HEK293 (cell line): Measurements from ENCODE around the gene PTGIS.

Experiments used
- CTCF ChIA-PET: fragments of 350-600 bp; formaldehyde crosslinking; extraction: SDS; loops from one replicate; lab custom pipeline; 2021; ENCODE audit warnings: antibody characterized with exemption; lab: Yijun Ruan, JAX
- POLR2A ChIA-PET: fragments of 300-600 bp; formaldehyde crosslinking; extraction: SDS; loops from one replicate; lab custom pipeline; 2020; ENCODE audit warnings: antibody characterized with exemption, inconsistent platforms; lab: Yijun Ruan, JAX
- H3K27ac ChIP-seq: fragments of 200-500 bp; sonication (Bioruptor generic); 2 replicates; pipeline ENCODE4 v1.5.1; 2014; ENCODE audit warnings: low read depth, low read length, control low read depth, inconsistent platforms; ENCODE audit errors: extremely low read depth
- H3K36me3 ChIP-seq, 2 experiments: fragments of 200-500 bp in 1 of 2; sonication (Bioruptor generic) in 1 of 2; 1 replicate in 1 of 2; 2 replicates in 1 of 2; pipeline ENCODE4 v1.5.1; 2014 to 2017; ENCODE audit warnings: inconsistent platforms in 2 of 2, low read length in 2 of 2; ENCODE audit not compliant: control insufficient read depth in 2 of 2, insufficient read depth in 1 of 2
- H3K4me1 ChIP-seq: fragments of 200-500 bp; sonication (Bioruptor generic); 2 replicates; pipeline ENCODE4 v1.5.1; 2014; ENCODE audit warnings: mild to moderate bottlenecking, low read length, inconsistent platforms; ENCODE audit not compliant: control insufficient read depth, insufficient read depth
- H3K4me3 ChIP-seq: 2 replicates; pipeline ENCODE4 v1.5.1; 2011; ENCODE audit warnings: low read depth, mild to moderate bottlenecking, control low read depth, low read length, moderate library complexity
- H3K9me3 ChIP-seq: fragments of 200-500 bp; sonication (Bioruptor generic); 2 replicates; pipeline ENCODE4 v1.5.1; 2014; ENCODE audit warnings: low read depth, low read length, inconsistent platforms; ENCODE audit not compliant: control insufficient read depth, insufficient read depth
- AEBP2 ChIP-seq: fragments of 450-650 bp; formaldehyde crosslinking; IDR thresholded peaks from 2 replicates; pipeline ENCODE4 v1.5.1; 2016; ENCODE audit warnings: missing biosample characterization, missing genetic modification characterization, borderline replicate concordance
- HOXA7 ChIP-seq: sonication (generic); formaldehyde crosslinking; IDR thresholded peaks from 2 replicates; pipeline ENCODE4 v1.8.1; 2022; ENCODE audit warnings: missing genetic modification reagents, borderline replicate concordance
- KLF17 ChIP-seq: fragments of 450-650 bp; formaldehyde crosslinking; IDR thresholded peaks from 2 replicates; pipeline ENCODE4 v1.5.1; 2016; ENCODE audit warnings: missing biosample characterization, missing genetic modification characterization
- REST ChIP-seq: fragments of 450-650 bp; formaldehyde crosslinking; IDR thresholded peaks from 2 replicates; pipeline ENCODE4 v1.5.1; 2016; ENCODE audit warnings: missing biosample characterization, missing genetic modification characterization
- ZBTB44 ChIP-seq: fragments of 450-650 bp; IDR thresholded peaks from 2 replicates; pipeline ENCODE4 v1.5.1; 2018; ENCODE audit warnings: missing biosample characterization, mild to moderate bottlenecking, missing genetic modification characterization
- ZEB2 ChIP-seq: fragments of 450-650 bp; formaldehyde crosslinking; IDR thresholded peaks from 2 replicates; pipeline ENCODE4 v1.5.1; 2016; ENCODE audit warnings: missing biosample characterization, missing genetic modification characterization
- ZNF114 ChIP-seq: fragments of 450-650 bp; formaldehyde crosslinking; IDR thresholded peaks from 2 replicates; pipeline ENCODE4 v1.5.0; 2017; ENCODE audit warnings: missing biosample characterization, missing genetic modification characterization
- ZNF155 ChIP-seq: fragments of 450-650 bp; formaldehyde crosslinking; IDR thresholded peaks from 2 replicates; pipeline ENCODE4 v1.5.1; 2016; ENCODE audit warnings: missing biosample characterization, missing genetic modification characterization
- ZNF221 ChIP-seq: fragments of 450-650 bp; formaldehyde crosslinking; IDR thresholded peaks from 2 replicates; pipeline ENCODE4 v1.5.1; 2017; ENCODE audit warnings: missing biosample characterization, missing genetic modification characterization, borderline replicate concordance
- ZNF623 ChIP-seq: fragments of 450-650 bp; formaldehyde crosslinking; IDR thresholded peaks from 2 replicates; pipeline ENCODE4 v1.5.1; 2016; ENCODE audit warnings: missing biosample characterization, missing genetic modification characterization
- ZNF677 ChIP-seq: fragments of 450-650 bp; IDR thresholded peaks from 2 replicates; pipeline ENCODE4 v1.5.0; 2018; ENCODE audit warnings: missing biosample characterization, mild to moderate bottlenecking, missing genetic modification characterization, moderate library complexity

PTGIS gene

GRCh38 chr20:49489688-49490087 is 78.2 kb downstream of the PTGIS start (continued):
- no peak for TF ChIP-seq ZBTB44 (tag by site-specific recombination)
- TF ChIP-seq ZEB2 (tag by site-specific recombination): no peak
- TF ChIP-seq ZNF677 (tag by site-specific recombination): no peak
- no peak for TF ChIP-seq HOXA7 (CRISPR knock-in tag)
- TF ChIP-seq ZNF155 (tag by site-specific recombination): no peak
- TF ChIP-seq ZNF221 (tag by site-specific recombination): no peak
- no peak for TF ChIP-seq ZNF114 (tag by site-specific recombination)

GRCh38 chr20:49486064-49486463 is 81.9 kb downstream of the PTGIS start:
- H3K4me3 ChIP-seq: no peak overlapping the region
- H3K4me1 ChIP-seq: 0 out of 2 replicates have a peak, but pooled peaks cover 4% of the 10 kb centered on the region
- no peaks in the 10 kb centered on the region for H3K36me3 ChIP-seq
- no peak for TF ChIP-seq KLF17 (tag by site-specific recombination)
- peak; percentile 88 for TF ChIP-seq ZNF623 (tag by site-specific recombination)
- no peak overlapping the region for H3K27ac ChIP-seq
- ChIA-PET CTCF (interaction anchor here (0.6 to 6.1 kb wide), 3 partner anchors 21 to 372 kb away, joined by 3 to 118 read pairs (median 40); no protein-coding TSS in a partner anchor), POLR2A (no interaction called here)
- H3K9me3 ChIP-seq: no peaks in the 10 kb centered on the region

- TF ChIP-seq REST (tag by site-specific recombination) (peak; percentile 86), AEBP2 (tag by site-specific recombination) (no peak)
- no peaks in the 10 kb centered on the region for H3K36me3 ChIP-seq
- H3K4me3 ChIP-seq: no peak overlapping the region
- H3K4me1 ChIP-seq: 0 out of 2 replicates have a peak, but pooled peaks cover 4% of the 10 kb centered on the region
- H3K9me3 ChIP-seq: no peaks in the 10 kb centered on the region
- POLR2A ChIA-PET: no interaction called here
- no peak overlapping the region for H3K27ac ChIP-seq
- CTCF ChIA-PET: interaction anchor here (0.6 to 6.1 kb wide), 7 partner anchors 21 to 372 kb away, joined by 3 to 118 read pairs (median 6); no protein-coding TSS in a partner anchor
Measured at GRCh38 chr20:49485563-49485962, 82.4 kb downstream of the PTGIS start.
